ENCODE data around the gene NREP. TPM values are rescaled to one million over a fixed set of nuclear protein-coding genes. Genes with fewer than 3 reads are reported as not detected.

NREP gene
- polyA plus RNA-seq, 1 experiment = 387 TPM

DNA sequence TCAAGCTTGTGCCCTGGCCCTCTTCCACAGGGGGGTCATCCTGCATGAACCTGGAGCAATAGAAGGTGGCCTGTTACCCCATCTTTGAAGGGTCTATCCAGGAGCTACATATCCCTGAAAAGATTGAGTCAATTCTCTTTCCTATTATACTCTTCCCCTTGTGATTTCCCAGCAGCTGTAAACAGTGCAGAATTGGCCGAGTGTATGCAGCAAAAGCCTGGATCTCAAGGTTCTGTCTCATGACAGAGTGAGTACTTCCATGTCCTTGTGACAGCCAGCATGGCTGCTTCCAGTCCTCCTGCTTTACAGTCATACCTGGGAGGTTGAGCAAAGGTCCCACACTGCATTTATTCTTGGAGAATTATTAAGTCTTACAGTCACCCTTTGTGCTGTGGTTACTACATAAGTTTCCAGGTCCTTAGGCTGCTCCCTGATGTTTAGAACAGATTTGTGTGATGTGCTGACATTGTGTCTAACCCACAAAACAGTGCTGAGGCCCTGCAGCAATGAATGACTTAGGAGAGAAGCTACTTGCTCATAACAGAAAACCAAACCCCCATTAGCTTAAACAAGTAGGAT lies 67.5 kb downstream of the NREP start:
- POLR2A ChIA-PET = no interaction called here
- CTCF ChIA-PET = interaction anchor here (1.3 kb wide), 1 partner anchor 10 kb away, joined by 3 read pairs; no protein-coding TSS in a partner anchor
- Histone ChIP-seq H3K4me3 (ENCODE audit: low read depth, low read length) (no peak overlapping the region), H3K36me3 (ENCODE audit: control insufficient read depth, insufficient read depth, low read length) (no peaks in the 10 kb centered on the region), H3K27me3 (ENCODE audit: control insufficient read depth, insufficient read depth, low read length) (no peaks in the 10 kb centered on the region)
- TF ChIP-seq, protein P1, sequence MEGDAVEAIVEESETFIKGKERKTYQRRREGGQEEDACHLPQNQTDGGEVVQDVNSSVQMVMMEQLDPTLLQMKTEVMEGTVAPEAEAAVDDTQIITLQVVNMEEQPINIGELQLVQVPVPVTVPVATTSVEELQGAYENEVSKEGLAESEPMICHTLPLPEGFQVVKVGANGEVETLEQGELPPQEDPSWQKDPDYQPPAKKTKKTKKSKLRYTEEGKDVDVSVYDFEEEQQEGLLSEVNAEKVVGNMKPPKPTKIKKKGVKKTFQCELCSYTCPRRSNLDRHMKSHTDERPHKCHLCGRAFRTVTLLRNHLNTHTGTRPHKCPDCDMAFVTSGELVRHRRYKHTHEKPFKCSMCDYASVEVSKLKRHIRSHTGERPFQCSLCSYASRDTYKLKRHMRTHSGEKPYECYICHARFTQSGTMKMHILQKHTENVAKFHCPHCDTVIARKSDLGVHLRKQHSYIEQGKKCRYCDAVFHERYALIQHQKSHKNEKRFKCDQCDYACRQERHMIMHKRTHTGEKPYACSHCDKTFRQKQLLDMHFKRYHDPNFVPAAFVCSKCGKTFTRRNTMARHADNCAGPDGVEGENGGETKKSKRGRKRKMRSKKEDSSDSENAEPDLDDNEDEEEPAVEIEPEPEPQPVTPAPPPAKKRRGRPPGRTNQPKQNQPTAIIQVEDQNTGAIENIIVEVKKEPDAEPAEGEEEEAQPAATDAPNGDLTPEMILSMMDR (IDR thresholded peaks at IDR 0.05; ENCODE audit: insufficient read depth, low read depth, low read length) = no peak
- no peak for DNase-seq (ENCODE audit: low read depth)

DNA sequence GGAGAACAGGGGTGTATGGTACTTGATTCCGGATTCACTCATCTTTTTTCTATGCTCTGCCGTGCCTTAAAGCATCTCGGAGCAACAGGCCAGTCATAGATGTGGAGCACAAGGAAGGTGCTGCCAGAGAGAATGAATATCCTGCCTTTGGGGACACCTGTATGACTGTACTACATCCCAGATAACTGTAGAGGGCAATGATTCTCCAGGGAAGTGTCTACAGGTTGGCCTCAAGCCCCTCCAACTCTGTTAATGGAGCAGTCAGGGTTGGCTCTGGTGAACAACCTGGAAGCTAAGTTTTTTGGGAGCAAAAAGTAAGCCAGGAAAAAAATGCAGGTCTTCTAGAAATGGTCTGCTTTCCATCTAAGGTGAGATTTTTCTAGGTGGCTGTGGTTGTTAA lies 71.0 kb downstream of the NREP start:
- Histone ChIP-seq H3K36me3 (ENCODE audit: control insufficient read depth, insufficient read depth, low read length) (no peaks in the 10 kb centered on the region), H3K4me3 (ENCODE audit: low read depth, low read length) (no peak overlapping the region), H3K27me3 (ENCODE audit: control insufficient read depth, insufficient read depth, low read length) (no peaks in the 10 kb centered on the region)
- no peak for DNase-seq (ENCODE audit: low read depth)
- POLR2A ChIA-PET = interaction anchor here (0.6 kb wide), 1 partner anchor 568 kb away, joined by 3 read pairs; no protein-coding TSS in a partner anchor
- CTCF ChIA-PET = interaction anchor here (1.8 kb wide), 1 partner anchor 155 kb away, joined by 7 read pairs; no protein-coding TSS in a partner anchor
- TF ChIP-seq, protein P1 (IDR thresholded peaks at IDR 0.05; ENCODE audit: insufficient read depth, low read depth, low read length) = no peak

GRCh38 chr5:111682641-111683040 lies 74.4 kb downstream of the NREP start:
- CTCF ChIA-PET = no interaction called here

GRCh38 chr5:111682121-111682520 lies 74.9 kb downstream of the NREP start:
- no peak overlapping the region for H3K4me3 ChIP-seq (ENCODE audit: low read depth, low read length)

More at GRCh38 chr5:111682641-111683040, 74.4 kb downstream of the NREP start:
- H3K27me3 ChIP-seq (ENCODE audit: control insufficient read depth, insufficient read depth, low read length) = no peaks in the 10 kb centered on the region
- POLR2A ChIA-PET = no interaction called here
- no peak for DNase-seq (ENCODE audit: low read depth)
- TF ChIP-seq, protein P1 (IDR thresholded peaks at IDR 0.05; ENCODE audit: insufficient read depth, low read depth, low read length) = no peak
- H3K4me3 ChIP-seq (ENCODE audit: low read depth, low read length) = no peak overlapping the region
- H3K36me3 ChIP-seq (ENCODE audit: control insufficient read depth, insufficient read depth, low read length) = no peaks in the 10 kb centered on the region

GRCh38 chr5:111681414-111682120 lies 75.4 kb downstream of the NREP start:
- TF ChIP-seq, protein P1 (IDR thresholded peaks at IDR 0.05; ENCODE audit: insufficient read depth, low read depth, low read length) = no peak
- ChIA-PET POLR2A (no interaction called here), CTCF (interaction anchor here (1.3 to 2.2 kb wide), 2 partner anchors 44 to 131 kb away, joined by 3 to 9 read pairs; no protein-coding TSS in a partner anchor)
- no peak for DNase-seq (ENCODE audit: low read depth)
- H3K36me3 ChIP-seq (ENCODE audit: control insufficient read depth, insufficient read depth, low read length) = no peaks in the 10 kb centered on the region
- H3K27me3 ChIP-seq (ENCODE audit: control insufficient read depth, insufficient read depth, low read length) = no peaks in the 10 kb centered on the region
- H3K4me3 ChIP-seq (ENCODE audit: low read depth, low read length) = no peak overlapping the region

More at GRCh38 chr5:111682121-111682520, 74.9 kb downstream of the NREP start:
- DNase-seq (ENCODE audit: low read depth) = no peak
- H3K27me3 ChIP-seq (ENCODE audit: control insufficient read depth, insufficient read depth, low read length) = no peaks in the 10 kb centered on the region
- CTCF ChIA-PET = interaction anchor here (1.3 to 2.2 kb wide), 2 partner anchors 44 to 132 kb away, joined by 3 to 9 read pairs; no protein-coding TSS in a partner anchor
- TF ChIP-seq, protein P1 (IDR thresholded peaks at IDR 0.05; ENCODE audit: insufficient read depth, low read depth, low read length) = no peak
- H3K36me3 ChIP-seq (ENCODE audit: control insufficient read depth, insufficient read depth, low read length) = no peaks in the 10 kb centered on the region
- POLR2A ChIA-PET = no interaction called here
